GM19467 (cell line): ENCODE measurements around the gene DPCD.

Experiments used
- ATAC-seq: cut with Tn5 transposase; IDR thresholded peaks from one replicate; pipeline ENCODE4 v1.9.1; 2021; ENCODE audit warnings: mild to moderate bottlenecking, moderate library complexity; ENCODE audit not compliant: unreplicated experiment

The DPCD gene

GRCh38 chr10:101566333-101567164 lies 21.6 kb upstream of the DPCD start:
- ATAC-seq = no peak

DNA sequence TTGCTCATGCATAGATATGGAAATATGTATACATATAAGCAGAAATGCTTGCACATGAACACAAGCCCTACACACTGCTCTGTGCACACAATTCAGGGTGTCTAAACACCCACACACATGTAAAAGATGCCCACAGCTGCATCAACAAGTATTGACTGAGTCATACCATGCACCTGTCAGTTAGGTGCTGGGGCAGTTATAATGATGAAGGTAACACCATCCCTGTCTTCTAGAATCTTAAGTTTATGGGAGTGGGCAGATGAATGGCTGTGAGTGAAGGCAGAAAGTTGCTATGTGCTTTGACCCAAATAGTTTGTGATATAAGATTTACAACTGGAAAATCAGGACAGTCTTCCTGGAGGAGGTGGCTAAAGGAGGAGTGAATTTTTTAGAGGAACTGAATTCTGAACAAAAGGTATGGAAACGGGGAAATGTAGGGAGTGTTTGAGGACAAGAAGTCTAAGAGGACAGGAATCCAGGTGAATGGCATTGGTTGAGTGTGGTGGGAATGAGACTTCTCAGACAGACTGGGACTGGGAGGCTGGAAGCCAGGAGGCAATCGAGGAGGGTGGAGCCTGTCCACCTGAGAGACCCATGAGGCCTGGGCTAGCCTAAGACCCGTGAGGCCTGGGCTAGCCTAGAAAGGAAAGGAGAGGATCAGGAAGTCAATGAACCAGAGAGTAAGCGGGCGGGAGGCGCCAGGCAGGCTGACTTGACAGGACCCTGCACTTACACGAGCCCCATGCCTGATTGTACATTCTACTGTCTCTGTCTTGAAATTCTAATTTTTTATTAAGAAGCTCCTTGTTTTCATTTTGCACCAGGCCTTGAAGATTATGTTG lies 20.7 kb upstream of the DPCD start:
- ATAC-seq = no peak

DNA sequence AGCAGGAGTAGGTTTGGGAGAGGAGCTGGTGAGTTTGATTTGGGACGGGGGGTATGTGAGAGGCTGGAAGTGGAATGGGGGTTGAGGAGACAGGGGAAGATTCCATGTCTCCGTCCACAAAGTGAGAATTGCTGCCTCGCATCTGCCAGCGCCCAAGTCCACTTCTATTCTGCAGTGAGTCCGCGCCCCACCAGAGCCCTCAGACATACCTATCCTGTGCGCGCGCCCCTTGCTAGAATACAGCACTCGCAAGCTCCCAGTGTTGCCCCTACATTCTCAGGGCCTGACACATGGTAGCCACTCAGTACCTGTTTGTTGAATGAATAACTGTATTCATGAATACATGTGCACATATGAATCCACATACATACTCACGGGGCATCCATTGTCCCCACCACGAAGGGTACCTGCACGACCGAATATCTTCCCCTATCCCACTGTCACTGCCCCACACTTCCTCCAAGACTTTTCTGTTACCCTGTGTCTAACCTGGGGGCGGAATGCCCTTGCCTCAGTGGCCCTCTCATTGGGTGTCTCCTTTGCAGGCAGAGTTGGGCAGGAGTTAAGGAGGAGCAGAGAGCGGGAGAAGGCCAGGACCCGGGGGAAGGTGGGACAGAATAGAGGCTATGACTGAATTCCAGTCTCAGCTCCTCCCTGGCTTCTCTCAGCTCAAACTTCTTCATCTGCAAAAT lies 19.9 kb upstream of the DPCD start:
- ATAC-seq = no peak

DNA sequence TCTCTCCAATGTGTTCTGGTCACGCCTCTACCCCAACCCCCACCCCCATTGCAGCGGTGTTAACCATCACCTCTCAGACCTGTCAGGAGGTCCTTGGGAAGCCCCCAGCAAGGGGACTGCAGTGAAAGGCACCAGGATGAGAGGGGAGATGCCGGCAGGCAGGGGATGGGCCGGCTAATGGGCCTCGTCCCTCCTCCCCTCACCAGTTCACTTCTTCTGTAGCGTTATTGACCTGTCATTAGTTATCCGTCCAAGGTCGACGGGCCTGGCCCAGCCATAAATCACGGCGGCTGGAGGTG lies 18.8 kb upstream of the DPCD start:
- ATAC-seq = no peak

DNA sequence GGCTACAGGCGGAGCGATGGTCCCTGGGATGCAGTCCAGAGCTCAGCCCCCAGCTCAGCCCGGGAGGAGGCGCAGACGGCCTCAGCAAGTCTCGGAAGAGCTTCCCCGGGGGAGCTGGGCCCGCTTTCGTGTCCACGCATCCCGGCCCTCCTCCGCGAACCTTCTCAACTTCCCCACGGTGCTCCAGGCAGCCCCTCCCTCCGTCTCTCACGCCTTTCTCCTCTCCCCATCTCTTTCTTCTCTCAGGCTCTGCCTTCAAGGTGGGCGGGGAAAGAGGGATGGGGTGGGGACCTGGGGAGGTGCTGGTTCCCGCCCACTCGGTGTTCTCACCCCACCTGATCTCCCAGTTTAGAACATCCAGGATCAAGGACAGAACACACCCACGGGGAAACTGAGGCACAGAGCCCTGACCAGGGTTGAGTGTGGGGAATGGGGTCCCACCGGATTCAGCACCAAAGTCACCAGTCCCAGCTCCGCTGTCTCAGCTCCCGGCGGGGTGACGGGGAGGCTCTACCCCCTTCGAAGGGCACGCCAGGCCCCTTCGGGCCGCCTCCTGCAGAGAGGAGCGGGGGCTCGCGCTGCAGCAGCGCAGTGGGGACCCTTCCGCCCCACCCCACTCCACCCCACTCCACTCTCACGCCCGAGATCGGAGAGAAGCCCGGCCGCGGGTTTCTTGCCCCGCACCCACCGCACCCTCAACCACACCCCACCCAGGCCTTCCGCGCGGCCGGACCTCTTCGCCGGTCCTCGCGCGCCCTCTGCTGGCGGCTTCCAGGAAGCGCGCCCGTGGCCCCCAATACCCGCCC lies 18.3 kb upstream of the DPCD start:
- ATAC-seq = no peak

DNA sequence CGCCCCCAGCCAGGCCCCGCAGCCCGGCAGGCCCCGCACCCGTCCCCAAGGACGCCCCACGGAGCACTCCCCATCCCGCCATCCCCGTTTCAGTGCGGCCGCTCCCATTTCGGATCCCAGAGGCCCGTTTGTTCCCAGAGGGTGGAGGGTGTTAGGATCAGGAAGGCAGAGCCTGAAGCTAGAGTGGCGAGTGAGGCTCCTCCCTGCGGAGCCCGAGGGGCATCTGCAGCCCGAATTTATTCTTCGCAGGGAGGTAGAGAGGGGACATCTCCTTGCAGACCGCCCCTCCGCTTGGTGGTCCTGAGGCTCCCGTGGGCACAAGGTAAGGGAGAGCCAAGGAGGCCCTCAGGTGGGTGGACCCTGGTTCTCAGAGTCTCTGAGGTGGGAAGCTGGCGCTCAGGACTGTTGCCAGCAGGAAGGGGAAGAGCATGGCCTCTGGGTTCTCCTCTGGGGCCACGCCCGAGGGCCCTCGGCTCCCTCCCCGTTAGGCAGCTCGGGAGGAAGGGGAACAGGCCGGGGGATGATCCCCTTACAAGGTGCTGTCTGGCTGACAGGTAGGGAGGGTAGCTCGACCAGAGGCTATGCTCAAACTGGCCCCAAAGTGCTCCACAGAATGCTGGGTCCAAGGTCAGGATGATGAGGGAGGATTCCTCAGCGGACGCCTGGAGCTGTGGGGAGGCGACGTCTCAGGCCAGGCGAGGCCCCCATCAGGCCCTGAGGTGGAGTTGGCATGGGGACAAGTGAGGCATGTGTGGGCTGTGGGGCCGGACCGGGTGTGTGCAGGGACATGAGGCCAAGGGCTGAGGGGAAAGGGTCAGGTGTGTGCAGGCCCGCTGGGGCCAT lies 17.5 kb upstream of the DPCD start:
- ATAC-seq = no peak

DNA sequence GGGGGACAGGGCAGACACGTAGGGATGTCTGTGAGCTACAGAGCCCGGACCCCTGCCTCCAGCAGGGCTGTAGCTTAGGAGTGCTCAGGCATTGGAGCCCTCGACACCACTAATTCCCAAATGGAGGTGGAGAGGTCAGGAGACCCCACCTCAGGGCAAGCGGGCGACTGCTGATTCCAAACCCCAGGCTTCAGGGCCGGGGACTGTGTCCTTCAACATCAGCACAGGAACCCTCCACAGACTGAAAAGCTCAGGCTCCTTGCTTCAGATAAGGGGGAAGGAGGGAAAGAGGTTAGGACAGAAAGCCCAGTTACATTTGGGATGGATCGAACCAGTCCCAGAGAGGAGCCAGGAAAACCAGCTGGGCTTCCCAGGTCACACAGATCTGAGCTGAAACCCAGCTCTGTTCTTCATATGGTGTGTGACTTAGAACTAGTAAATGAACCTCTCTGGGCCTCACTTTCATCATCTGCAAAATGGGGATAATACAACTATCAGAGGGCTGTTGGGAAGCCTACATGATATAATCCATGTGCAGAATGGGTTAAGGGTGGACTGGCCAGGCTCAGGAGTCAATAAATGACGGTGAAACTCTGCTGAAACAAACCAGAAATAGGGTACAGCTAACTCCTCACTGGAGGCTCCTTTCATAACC lies 16.7 kb upstream of the DPCD start:
- no peak for ATAC-seq

DNA sequence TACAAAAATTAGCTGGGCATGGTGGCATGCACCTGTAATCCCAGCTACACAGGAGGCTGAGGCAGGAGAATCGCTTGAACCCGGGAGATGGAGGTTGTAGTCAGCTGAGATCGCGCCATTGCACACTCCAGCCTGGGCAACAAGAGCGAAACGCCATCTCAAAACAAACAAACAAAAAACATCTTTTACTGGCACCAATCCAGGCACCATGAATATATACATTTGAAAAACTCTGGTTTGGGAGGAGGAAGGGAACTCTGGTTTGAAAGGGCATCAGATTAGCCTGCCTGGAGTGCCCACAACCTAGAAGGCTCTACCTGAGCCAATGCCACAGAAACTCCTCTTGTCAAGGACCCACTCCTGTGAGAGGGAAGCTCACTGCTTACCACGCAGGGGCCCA lies 16.0 kb upstream of the DPCD start:
- no peak for ATAC-seq

- no peak for ATAC-seq
Measured at GRCh38 chr10:101572785-101573184, 15.3 kb upstream of the DPCD start.

DNA sequence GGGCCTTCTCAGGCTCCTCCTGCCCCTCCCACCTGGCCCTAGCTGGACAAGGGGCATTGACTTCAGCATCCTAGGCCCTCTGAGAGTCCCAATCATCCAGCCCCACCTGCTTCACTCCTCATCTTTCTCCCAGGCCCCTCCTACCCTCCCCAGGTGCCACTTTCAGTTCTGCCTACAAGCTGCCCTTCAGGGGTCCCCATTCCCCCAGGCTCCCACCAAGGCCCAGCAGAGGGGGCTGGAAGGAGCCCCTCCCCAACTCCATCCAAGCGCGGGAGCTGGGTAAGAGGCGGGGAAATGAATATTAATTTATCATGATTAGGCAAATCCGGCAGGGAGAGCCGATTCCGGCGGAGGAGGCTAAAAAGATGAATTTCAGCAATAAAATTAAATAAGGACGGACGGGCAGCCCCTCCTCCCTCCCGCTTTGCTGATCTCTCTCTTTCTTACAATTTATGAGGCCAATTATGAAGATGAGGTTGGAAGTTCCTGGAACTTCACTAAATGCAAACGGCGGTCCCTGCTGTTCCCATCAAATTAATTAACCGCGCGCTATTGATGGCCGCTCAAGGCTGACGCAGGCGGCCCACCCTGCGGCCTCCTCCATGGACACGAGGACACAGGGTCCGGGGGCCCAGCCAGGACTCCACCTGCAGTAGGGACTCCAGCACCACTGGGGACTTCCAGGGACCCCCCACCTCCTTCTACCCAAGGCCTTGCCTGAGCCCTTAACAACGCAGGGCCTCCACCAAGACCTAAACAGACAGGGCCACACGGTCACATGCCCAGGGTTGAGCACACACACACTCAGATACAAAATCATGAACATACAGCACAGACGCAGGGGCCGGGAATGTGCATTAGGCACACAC lies 14.0 kb upstream of the DPCD start:
- no peak for ATAC-seq

- no peak for ATAC-seq
Measured at GRCh38 chr10:101575091-101575490, 13.0 kb upstream of the DPCD start.

DNA sequence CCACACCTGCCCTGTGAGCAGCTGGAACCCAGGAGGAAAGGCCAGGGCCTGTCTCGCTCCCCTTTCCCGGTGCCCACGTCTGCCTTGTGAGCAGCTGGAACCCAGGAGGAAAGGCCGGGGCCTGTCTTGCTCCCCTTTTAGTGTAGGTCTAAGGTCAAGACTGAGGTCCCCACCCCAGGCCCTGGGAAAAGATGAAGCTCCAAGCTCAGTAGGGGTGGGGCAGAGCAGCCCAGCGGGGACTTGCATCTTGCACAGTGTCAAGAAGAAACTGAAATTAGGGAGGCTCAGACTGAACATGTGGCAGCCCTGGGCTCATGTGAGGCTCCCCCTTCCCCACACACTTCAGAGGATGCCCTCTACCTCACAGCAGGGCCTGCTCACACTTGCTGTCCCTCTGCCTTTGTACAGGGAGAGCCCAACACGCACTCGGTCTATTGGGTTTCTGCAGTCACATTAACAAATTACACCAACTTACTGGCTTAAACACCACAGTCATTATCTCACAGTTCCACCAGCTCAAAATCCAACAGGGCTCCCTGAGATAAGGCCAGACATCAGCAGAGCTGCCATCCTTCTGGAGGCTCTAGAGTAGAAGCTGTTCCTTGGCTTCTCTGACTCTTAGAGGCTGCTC lies 12.4 kb upstream of the DPCD start:
- ATAC-seq = no peak

GRCh38 chr10:101576211-101576863 lies 11.8 kb upstream of the DPCD start:
- ATAC-seq = no peak

- ATAC-seq = no peak
Measured at GRCh38 chr10:101577121-101577871, 10.8 kb upstream of the DPCD start.

DNA sequence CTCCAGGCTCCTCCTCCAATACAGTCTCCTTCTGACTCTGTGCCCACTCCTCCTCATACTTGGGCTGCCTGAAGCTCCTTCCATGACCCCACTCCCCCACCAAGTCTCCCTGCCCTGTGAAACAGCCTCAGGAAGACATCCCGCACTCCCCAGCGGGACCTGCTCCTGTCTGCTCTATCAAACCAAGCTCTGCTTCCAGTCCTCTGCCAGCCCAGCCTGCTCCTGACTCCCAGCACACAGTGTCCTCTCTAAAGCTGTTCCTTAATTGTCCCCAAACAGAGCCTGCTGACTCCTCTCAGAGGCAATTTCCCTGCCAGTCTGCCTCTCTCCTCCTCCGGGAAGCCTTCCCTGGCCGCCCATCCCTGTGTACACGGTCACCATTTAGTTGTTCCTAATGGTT lies 9.9 kb upstream of the DPCD start:
- ATAC-seq = no peak

GRCh38 chr10:101578803-101579515 lies 9.2 kb upstream of the DPCD start:
- no peak for ATAC-seq
